GM23338 (cell line): Measurements from ENCODE around the gene OR51V1.

Experiments
- CTCF ChIP-seq, 2 experiments: fragments of 200-600 bp in 1 of 2; sonication (generic) in 1 of 2; conservative IDR thresholded peaks; 2 replicates each; pipeline versions ENCODE4 v1.5.1 to v1.6.1; 2016 to 2017; ENCODE audit warnings: antibody characterized with exemption in 2 of 2, low read depth in 2 of 2, mild to moderate bottlenecking in 2 of 2, moderate library complexity in 1 of 2
- EZH2 ChIP-seq: fragments of 200-600 bp; sonication (generic); IDR thresholded peaks from one replicate; pipeline ENCODE4 v1.8.0; 2017; ENCODE audit warnings: antibody characterized with exemption, mild to moderate bottlenecking, low read depth; ENCODE audit not compliant: unreplicated experiment
- POLR2AphosphoS5 ChIP-seq: IDR thresholded peaks from 2 replicates; pipeline ENCODE4 v1.6.1; 2016; ENCODE audit warnings: antibody characterized with exemption, low read depth
- REST ChIP-seq: IDR thresholded peaks from one replicate; pipeline ENCODE4 v1.6.1; 2018; ENCODE audit warnings: antibody characterized with exemption; ENCODE audit not compliant: unreplicated experiment

- TF ChIP-seq REST (no peak), CTCF (conservative IDR thresholded peaks at IDR 0.05; ENCODE audit: low read depth in 2 of 2) (no peak), EZH2 (no peak), POLR2AphosphoS5 (no peak)
These were observed 46.4 kb upstream of the OR51V1 start for GRCh38 chr11:5246772-5247471.
